Mesenchymal stem cell (in vitro differentiated cells and primary cell): ENCODE measurements around the gene RAB40C.
A peak's percentile ranks its signal among the peaks of the same experiment; 100 is the strongest.

Source experiments
- DNase-seq: peaks from one replicate; pipeline ENCODE4 v3.0.0-alpha.2; 2013
- H2AFZ ChIP-seq: one replicate; pipeline ENCODE4 v1.6.1; 2013; ENCODE audit warnings: low read depth, mild to moderate bottlenecking, control low read depth, inconsistent platforms, low read length, moderate library complexity
- H2AK5ac ChIP-seq: 2 replicates; pipeline ENCODE4 v1.6.1; 2013; ENCODE audit warnings: low read length, moderate library complexity, mild to moderate bottlenecking, inconsistent platforms; ENCODE audit not compliant: severe bottlenecking
- H2BK120ac ChIP-seq: one replicate; pipeline ENCODE4 v1.6.1; 2013; ENCODE audit warnings: low read depth, mild to moderate bottlenecking, inconsistent platforms, low read length, moderate library complexity
- H2BK12ac ChIP-seq, 2 experiments: one replicate each; pipeline ENCODE4 v1.6.1; 2013; ENCODE audit warnings: inconsistent platforms in 2 of 2, low read length in 2 of 2, mild to moderate bottlenecking in 2 of 2, moderate library complexity in 2 of 2, control low read depth in 1 of 2
- H2BK15ac ChIP-seq: one replicate; pipeline ENCODE4 v1.6.1; 2013; ENCODE audit warnings: mild to moderate bottlenecking, low read depth, inconsistent platforms; ENCODE audit not compliant: poor library complexity, severe bottlenecking
- H2BK5ac ChIP-seq: 2 replicates; pipeline ENCODE4 v1.6.1; 2013; ENCODE audit warnings: low read depth, mild to moderate bottlenecking, low read length, control low read depth, inconsistent platforms; ENCODE audit not compliant: poor library complexity, severe bottlenecking
- H3K14ac ChIP-seq, 2 experiments: one replicate each; pipeline ENCODE4 v1.6.1; 2013; ENCODE audit warnings: inconsistent platforms in 2 of 2, low read length in 2 of 2, control low read depth in 1 of 2, mild to moderate bottlenecking in 1 of 2, moderate library complexity in 1 of 2
- H3K18ac ChIP-seq, 2 experiments: one replicate each; pipeline ENCODE4 v1.6.1; 2013; ENCODE audit warnings: inconsistent platforms in 2 of 2, low read length in 2 of 2, control low read depth in 1 of 2, low read depth in 1 of 2, mild to moderate bottlenecking in 1 of 2
- H3K23ac ChIP-seq, 2 experiments: one replicate each; pipeline ENCODE4 v1.6.1; 2013; ENCODE audit warnings: inconsistent platforms in 2 of 2, low read length in 2 of 2, mild to moderate bottlenecking in 2 of 2, moderate library complexity in 2 of 2, control low read depth in 1 of 2
- H3K27ac ChIP-seq: 2 replicates; pipeline ENCODE4 v1.5.1; 2013; ENCODE audit warnings: mild to moderate bottlenecking, moderate library complexity, low read length, control low read depth, inconsistent platforms; ENCODE audit not compliant: poor library complexity, severe bottlenecking
- H3K27me3 ChIP-seq, 2 experiments: 2 replicates each; pipeline versions ENCODE4 v1.6.1 to v1.7.0; 2013; ENCODE audit warnings: low read length in 2 of 2, mild to moderate bottlenecking in 2 of 2, moderate library complexity in 2 of 2, control low read depth in 1 of 2, inconsistent platforms in 1 of 2; ENCODE audit not compliant: control insufficient read depth in 1 of 2, insufficient read depth in 1 of 2
- H3K36me3 ChIP-seq, 2 experiments: 2 replicates each; pipeline versions ENCODE4 v1.6.1 to v1.7.0; 2013; ENCODE audit warnings: low read length in 2 of 2, control low read depth in 1 of 2, inconsistent platforms in 1 of 2, low read depth in 1 of 2, mild to moderate bottlenecking in 1 of 2; ENCODE audit not compliant: insufficient read depth in 2 of 2, control insufficient read depth in 1 of 2
- H3K4ac ChIP-seq, 2 experiments: one replicate each; pipeline ENCODE4 v1.6.1; 2013; ENCODE audit warnings: inconsistent platforms in 2 of 2, low read length in 2 of 2, mild to moderate bottlenecking in 2 of 2, moderate library complexity in 2 of 2, control low read depth in 1 of 2, low read depth in 1 of 2
- H3K4me1 ChIP-seq: 2 replicates; pipeline ENCODE4 v1.6.1; 2013; ENCODE audit warnings: low read depth, low read length, control low read depth; ENCODE audit not compliant: control insufficient read depth, insufficient read depth
- H3K4me2 ChIP-seq: 2 replicates; pipeline ENCODE4 v1.6.1; 2013; ENCODE audit warnings: low read length, mild to moderate bottlenecking, inconsistent platforms; ENCODE audit not compliant: poor library complexity, severe bottlenecking
- H3K4me3 ChIP-seq, 2 experiments: 2 replicates each; pipeline versions ENCODE4 v1.5.1 to v1.7.0; 2013; ENCODE audit warnings: low read length in 2 of 2, mild to moderate bottlenecking in 2 of 2, control low read depth in 1 of 2, low read depth in 1 of 2; ENCODE audit not compliant: insufficient read depth in 1 of 2
- H3K79me1 ChIP-seq: replicated peaks from 2 replicates; pipeline ENCODE4 v1.6.1; 2013; ENCODE audit warnings: mild to moderate bottlenecking, control low read depth, low read length, inconsistent platforms; ENCODE audit not compliant: poor library complexity, severe bottlenecking
- H3K9ac ChIP-seq: 2 replicates; pipeline ENCODE4 v1.7.0; 2013; ENCODE audit warnings: mild to moderate bottlenecking, low read length, moderate library complexity
- H3K9me3 ChIP-seq: 2 replicates; pipeline ENCODE4 v1.7.0; 2013; ENCODE audit warnings: mild to moderate bottlenecking, low read length; ENCODE audit not compliant: control insufficient read depth
- H4K8ac ChIP-seq: one replicate; pipeline ENCODE4 v1.6.1; 2013; ENCODE audit warnings: inconsistent platforms, mild to moderate bottlenecking, low read length, moderate library complexity
- H4K91ac ChIP-seq: one replicate; pipeline ENCODE4 v1.6.1; 2013; ENCODE audit warnings: mild to moderate bottlenecking, low read length, inconsistent platforms
- WGBS: methylation state at CpG from one replicate; pipeline ENCODE4 v1.1.7; 2013; ENCODE audit warnings: mixed read lengths; 5-methylcytosine and 5-hydroxymethylcytosine counted together

Gene RAB40C

GRCh38 chr16:563072-563644, 26.7 kb upstream of the RAB40C start:
- 94% methylated on average over 30 of the region's 30 CpGs for WGBS
- no peak overlapping the region for H2BK5ac ChIP-seq
- H2BK120ac ChIP-seq = no peak overlapping the region

DNA sequence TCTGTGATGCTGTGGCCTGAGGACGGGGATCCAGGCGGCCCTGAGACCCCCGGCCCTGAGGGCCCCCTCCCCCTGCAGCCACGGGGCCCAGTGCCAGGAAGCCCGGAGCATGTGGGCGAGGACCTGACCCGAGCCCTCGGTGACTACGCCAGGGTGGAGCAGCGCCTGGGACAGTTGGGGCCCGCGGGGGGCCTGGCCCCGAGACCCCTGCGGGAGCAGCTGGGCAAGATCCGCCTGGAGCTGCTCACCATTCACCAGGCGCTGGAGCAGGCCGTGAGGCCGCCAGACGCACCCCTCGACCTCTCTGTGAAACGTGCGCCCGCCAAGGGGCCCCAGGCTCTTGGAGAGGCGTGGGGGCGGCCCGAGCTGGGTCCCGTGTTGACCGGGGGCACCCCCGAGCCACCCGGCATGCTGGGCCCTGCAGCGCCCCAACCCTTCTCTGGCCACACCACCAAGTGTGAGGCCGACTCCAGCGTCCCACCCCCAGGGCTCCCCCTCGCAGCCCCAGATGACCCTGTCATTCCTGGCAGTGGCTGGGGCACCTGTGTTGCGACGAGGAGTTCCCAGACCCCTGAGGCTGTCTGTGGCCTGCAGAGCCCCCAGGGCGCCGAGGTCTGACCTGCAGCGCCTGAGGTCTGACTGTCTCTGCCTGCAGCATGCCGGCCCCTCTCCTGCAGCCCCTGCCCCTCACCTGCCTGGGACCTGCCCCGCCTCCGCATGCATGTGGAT, 25.0 kb upstream of the RAB40C start:
- Histone ChIP-seq H2BK15ac (peak overlapping the region; percentile 70), H3K36me3 (no peaks in the 10 kb centered on the region), H4K91ac (no peak overlapping the region), H3K79me1 (no peaks in the 10 kb centered on the region), H3K9ac (no peak overlapping the region), H2AK5ac (peak overlapping the region; percentile 33), H3K4me1 (peaks cover 54% of the 10 kb centered on the region), H4K8ac (peak overlapping the region; percentile 47), H3K27ac (no peak overlapping the region), H3K14ac (no peak overlapping the region), H3K9me3 (no peaks in the 10 kb centered on the region), H2AFZ (no peak overlapping the region), H3K4me2 (no peak overlapping the region), H3K18ac (peak overlapping the region in 1 of 2 experiments; percentile 5), H3K4me3 (no peak overlapping the region), H3K27me3 (peaks cover 17 to 23% of the 10 kb centered on the region in 2 experiments), H3K23ac (no peak overlapping the region), H2BK120ac (no peak overlapping the region), H3K4ac (no peak overlapping the region), H2BK5ac (no peak overlapping the region), H2BK12ac (no peak overlapping the region)
- WGBS = 89% methylated on average over 42 of the region's 42 CpGs
- no peak for DNase-seq

More at GRCh38 chr16:563072-563644, 26.7 kb upstream of the RAB40C start:
- Histone ChIP-seq H2BK15ac (peak overlapping the region; percentile 17), H2BK12ac (no peak overlapping the region), H3K4me2 (no peak overlapping the region), H3K4me3 (no peak overlapping the region), H3K4ac (no peak overlapping the region), H3K4me1 (peaks cover 57% of the 10 kb centered on the region), H4K8ac (no peak overlapping the region), H4K91ac (no peak overlapping the region), H3K36me3 (no peaks in the 10 kb centered on the region), H3K9me3 (no peaks in the 10 kb centered on the region), H3K9ac (no peak overlapping the region), H3K27ac (no peak overlapping the region), H3K14ac (no peak overlapping the region), H3K27me3 (peaks cover 32 to 38% of the 10 kb centered on the region in 2 experiments), H3K79me1 (no peaks in the 10 kb centered on the region), H3K18ac (no peak overlapping the region), H2AFZ (no peak overlapping the region), H2AK5ac (no peak overlapping the region), H3K23ac (no peak overlapping the region)
- no peak for DNase-seq

- Histone ChIP-seq H2BK120ac (no peak overlapping the region), H4K91ac (peak overlapping the region; percentile 65), H3K36me3 (no peaks in the 10 kb centered on the region), H3K23ac (peak overlapping the region in 1 of 2 experiments; percentile 61), H2BK5ac (peak overlapping the region; percentile 20), H3K4me2 (peak overlapping the region; percentile 37), H2AK5ac (peak overlapping the region; percentile 30), H3K4me3 (peak overlapping the region in 1 of 2 experiments; percentile 28), H2AFZ (no peak overlapping the region), H3K4ac (peak overlapping the region; percentile 24 to 39), H2BK12ac (peak overlapping the region; percentile 9 to 90), H3K4me1 (peaks cover 51% of the 10 kb centered on the region), H3K79me1 (no peaks in the 10 kb centered on the region), H4K8ac (peak overlapping the region; percentile 95), H3K9me3 (no peaks in the 10 kb centered on the region), H3K18ac (peak overlapping the region; percentile 72 to 86), H3K9ac (no peak overlapping the region), H3K14ac (peak overlapping the region in 1 of 2 experiments; percentile 53), H3K27ac (peak overlapping the region; percentile 40), H2BK15ac (no peak overlapping the region), H3K27me3 (peaks cover 17 to 23% of the 10 kb centered on the region in 2 experiments)
- DNase-seq = no peak
- WGBS = 56% methylated on average over 22 of the region's 35 CpGs
Measured at GRCh38 chr16:565419-566330, 24.2 kb upstream of the RAB40C start.
